Fibroblast of villous mesenchyme (primary cell): ENCODE results near the gene CAMK1D. TPM values are rescaled to one million over a fixed set of nuclear protein-coding genes. Genes with fewer than 3 reads are reported as not detected.

ENCODE experiments used
- DNase-seq: peaks from one replicate; pipeline ENCODE4 v3.0.0-alpha.2; 2010; ENCODE audit warnings: low read depth
- H3K4me3 ChIP-seq: 2 replicates; pipeline ENCODE4 v1.5.1; 2011; ENCODE audit warnings: low read depth, mild to moderate bottlenecking, low read length
- CTCF ChIP-seq: IDR thresholded peaks from 2 replicates; pipeline ENCODE4 v1.5.1; 2012; ENCODE audit warnings: low read depth, mild to moderate bottlenecking, low read length; ENCODE audit not compliant: insufficient read depth
- total RNA-seq: library from RNA; depleted of rRNA; stranded (reverse); fragments of >200 nt; gene quantifications from 2 replicates; pipeline ENCODE4 v1.2.3, GENCODE V29; 2012

The CAMK1D gene
- total RNA-seq, 1 donor: 1.3 TPM

GRCh38 chr10:12375076-12375504 is 25.7 kb downstream of the CAMK1D start:
- TF ChIP-seq CTCF: no peak
- H3K4me3 ChIP-seq: no peak overlapping the region
- peak; percentile 29 for DNase-seq

- H3K4me3 ChIP-seq: no peak overlapping the region
- no peak for TF ChIP-seq CTCF
- no peak for DNase-seq
Measured at GRCh38 chr10:12376211-12376610, 26.9 kb downstream of the CAMK1D start.

- no peak overlapping the region for H3K4me3 ChIP-seq
- DNase-seq: no peak
- no peak for TF ChIP-seq CTCF
Measured at GRCh38 chr10:12377658-12378290, 28.4 kb downstream of the CAMK1D start.

GRCh38 chr10:12380999-12381398 is 31.7 kb downstream of the CAMK1D start:
- no peak for DNase-seq
- no peak for TF ChIP-seq CTCF
- H3K4me3 ChIP-seq: no peak overlapping the region

GRCh38 chr10:12381536-12382156 is 32.3 kb downstream of the CAMK1D start:
- DNase-seq: no peak
- TF ChIP-seq CTCF: no peak
- H3K4me3 ChIP-seq: no peak overlapping the region

- DNase-seq: no peak
- TF ChIP-seq CTCF: no peak
- H3K4me3 ChIP-seq: no peak overlapping the region
Measured at GRCh38 chr10:12382157-12382548, 32.8 kb downstream of the CAMK1D start.

- no peak for DNase-seq
Measured at GRCh38 chr10:12382956-12383531, 33.7 kb downstream of the CAMK1D start.

More at GRCh38 chr10:12382956-12383531, 33.7 kb downstream of the CAMK1D start:
- no peak for TF ChIP-seq CTCF
- H3K4me3 ChIP-seq: no peak overlapping the region
